Panc1 (cell line): ENCODE results near the gene MCM8. TPM values are rescaled to one million over a fixed set of nuclear protein-coding genes. Genes with fewer than 3 reads are reported as not detected.

ENCODE experiments used
- ATAC-seq: fragments of 200-7000 bp; cut with Tn5 transposase; 2 replicates; pipeline ENCODE4 v1.9.1; 2020; ENCODE audit warnings: mild to moderate bottlenecking, moderate library complexity
- BruUV-seq: library from RNA; stranded (reverse); fragments of 400-500 nt; replicated peaks from 2 replicates; lab custom pipeline; 2021; lab: Mats Ljungman, UMichigan
- CTCF ChIA-PET: fragments of 300-600 bp; sonication (Branson Sonifier 250); formaldehyde crosslinking; loops from one replicate; lab custom pipeline; 2022; ENCODE audit warnings: antibody characterized with exemption; lab: Charles Lee
- POLR2A ChIA-PET: fragments of 300-600 bp; sonication (Branson Sonifier 250); formaldehyde crosslinking; loops from one replicate; lab custom pipeline; 2022; ENCODE audit warnings: antibody characterized with exemption; lab: Charles Lee
- DNase-seq: peaks from one replicate; pipeline ENCODE4 v3.0.0-alpha.2; 2010; ENCODE audit warnings: low read depth, low spot score
- H3K27ac ChIP-seq: 2 replicates; pipeline ENCODE4 v1.5.1; 2011; ENCODE audit warnings: mild to moderate bottlenecking, low read length, inconsistent platforms
- H3K27me3 ChIP-seq: fragments of 200-500 bp; sonication (Bioruptor generic); 2 replicates; pipeline ENCODE4 v1.6.0; 2014; ENCODE audit warnings: low read length, inconsistent platforms; ENCODE audit not compliant: control insufficient read depth, insufficient read depth
- H3K36me3 ChIP-seq: fragments of 200-500 bp; sonication (Bioruptor generic); 2 replicates; pipeline ENCODE4 v1.5.1; 2014; ENCODE audit warnings: inconsistent platforms, mild to moderate bottlenecking, low read length, moderate library complexity; ENCODE audit not compliant: control insufficient read depth, insufficient read depth
- H3K4me1 ChIP-seq: 2 replicates; pipeline ENCODE4 v1.5.1; 2011; ENCODE audit warnings: inconsistent platforms, mild to moderate bottlenecking, low read length, moderate library complexity; ENCODE audit not compliant: control insufficient read depth, insufficient read depth
- H3K4me3 ChIP-seq, 2 experiments: 2 replicates each; pipeline ENCODE4 v1.5.1; 2011 to 2012; ENCODE audit warnings: low read depth in 2 of 2, low read length in 2 of 2, mild to moderate bottlenecking in 2 of 2, inconsistent platforms in 1 of 2, moderate library complexity in 1 of 2
- H3K9me3 ChIP-seq: fragments of 200-500 bp; sonication (Bioruptor generic); 2 replicates; pipeline ENCODE4 v1.5.1; 2014; ENCODE audit warnings: low read depth, mild to moderate bottlenecking, inconsistent platforms, low read length, moderate library complexity; ENCODE audit not compliant: control insufficient read depth, insufficient read depth
- CTCF ChIP-seq: fragments of 450-650 bp; IDR thresholded peaks from 2 replicates; pipeline ENCODE4 v1.5.1; 2017; ENCODE audit warnings: mild to moderate bottlenecking
- POLR2AphosphoS5 ChIP-seq: IDR thresholded peaks from 2 replicates; pipeline ENCODE4 v1.6.1; 2012; ENCODE audit warnings: mild to moderate bottlenecking, low read depth, low read length, moderate library complexity
- REST ChIP-seq, 2 experiments: IDR thresholded peaks; 2 replicates each; pipeline ENCODE4 v1.6.1; 2011 to 2012; ENCODE audit warnings: low read depth in 2 of 2, control low read depth in 1 of 2, low read length in 1 of 2, mild to moderate bottlenecking in 1 of 2, moderate library complexity in 1 of 2; ENCODE audit not compliant: insufficient read depth in 1 of 2
- SIN3A ChIP-seq: IDR thresholded peaks from 2 replicates; pipeline ENCODE4 v1.6.1; 2012; ENCODE audit warnings: low read depth, mild to moderate bottlenecking, low read length, moderate library complexity, borderline replicate concordance; ENCODE audit not compliant: insufficient read depth
- TCF7L2 ChIP-seq: IDR thresholded peaks from 2 replicates; pipeline ENCODE4 v1.6.1; 2011; ENCODE audit warnings: mild to moderate bottlenecking, low read depth, low read length, inconsistent platforms
- in situ Hi-C: cut with HindIII; loops from 2 replicates; pipeline ENCODE4 v1.10.0; 2016; ENCODE audit warnings: low sequenced_read_pairs, low pct_unique_long_range_greater_than_20kb
- intact Hi-C: fragments of 100-400 bp; cut with micrococcal nuclease; formaldehyde crosslinking; loops from one replicate; pipeline ENCODE4 v1.10.0; 2022; ENCODE audit not compliant: unreplicated experiment
- total RNA-seq: library from RNA; stranded (reverse); gene quantifications from one replicate; pipeline ENCODE4 v1.2.1, GENCODE V29; 2021; ENCODE audit not compliant: unreplicated experiment

Gene MCM8
- total RNA-seq, 1 experiment from 2014 or later, result 28.3 TPM

GRCh38 chr20:6014957-6015356 lies 64.5 kb downstream of the MCM8 start:
- TF ChIP-seq POLR2AphosphoS5 (no peak), CTCF (no peak), REST (IDR thresholded peaks at IDR 0.05; ENCODE audit: insufficient read depth in 1 of 2, low read depth in 2 of 2, low read length in 1 of 2) (no peak), SIN3A (no peak), TCF7L2 (no peak)
- intact Hi-C loops, result no loop called here
- in situ Hi-C loops, result no loop called here
- H3K36me3 ChIP-seq, result peaks cover 21% of the 10 kb centered on the region
- no peak for ATAC-seq
- H3K9me3 ChIP-seq, result no peaks in the 10 kb centered on the region
- no peak for DNase-seq
- CTCF ChIA-PET, result no interaction called here
- POLR2A ChIA-PET, result no interaction called here
- no peaks in the 10 kb centered on the region for H3K27me3 ChIP-seq
- no peak overlapping the region for H3K27ac ChIP-seq
- no peaks in the 10 kb centered on the region for H3K4me1 ChIP-seq
- H3K4me3 ChIP-seq, result no peak overlapping the region
- no TSS peak for BruUV-seq

GRCh38 chr20:6017467-6017866 lies 67.0 kb downstream of the MCM8 start:
- POLR2A ChIA-PET, result no interaction called here
- Histone ChIP-seq H3K27me3 (no peaks in the 10 kb centered on the region), H3K4me3 (no peak overlapping the region), H3K4me1 (no peaks in the 10 kb centered on the region), H3K27ac (no peak overlapping the region), H3K9me3 (no peaks in the 10 kb centered on the region), H3K36me3 (peaks cover 12% of the 10 kb centered on the region)
- no peak for TF ChIP-seq REST (IDR thresholded peaks at IDR 0.05; ENCODE audit: insufficient read depth in 1 of 2, low read depth in 2 of 2, low read length in 1 of 2)
- ATAC-seq, result no peak
- no peak for DNase-seq
- no TSS peak for BruUV-seq
- in situ Hi-C loops (no loop called here), intact Hi-C loops (no loop called here)
- CTCF ChIA-PET, result no interaction called here
